ENCODE measurements around the gene SPATA7. TPM values are rescaled to one million over a fixed set of nuclear protein-coding genes. Genes with fewer than 3 reads are reported as not detected.

The SPATA7 gene
- total and polyA plus RNA-seq, 12 donors, result 10.1 to 34.1 (median 15.0) TPM

GRCh38 chr14:88386256-88386794 is 868 bp downstream of the SPATA7 start:
- intact Hi-C loops (cut with DNase I), result no loop called here
- Histone ChIP-seq H3K4me1 (replicated peaks in 1 of 2) (peaks cover 6% of the 10 kb centered on the region in 2 donors), H3K27me3 (no peaks in the 10 kb centered on the region), H3K9me3 (replicated peaks in 1 of 3) (no peaks in the 10 kb centered on the region), H3K36me3 (replicated peaks in 1 of 2) (no peaks in the 10 kb centered on the region), H3K27ac (peak overlapping the region; percentile 68 to 91 (median 85)), H3K4me3 (peak overlapping the region in 2 of 4 donors; percentile 62 to 93)
- no peak for TF ChIP-seq CTCF (IDR thresholded peaks at IDR 0.05)
- WGBS, 4 donors, result 35 to 42% (median 38%) methylated on average over 9 of the region's 9 CpGs
- DNase-seq, result no peak

GRCh38 chr14:88388741-88389282 is 3.4 kb downstream of the SPATA7 start:
- Histone ChIP-seq H3K27me3 (no peaks in the 10 kb centered on the region), H3K9me3 (replicated peaks in 1 of 3) (no peaks in the 10 kb centered on the region), H3K27ac (no peak overlapping the region), H3K36me3 (replicated peaks in 1 of 2) (no peaks in the 10 kb centered on the region), H3K4me1 (replicated peaks in 1 of 2) (peaks cover 6% of the 10 kb centered on the region in 2 donors), H3K4me3 (no peak overlapping the region)
- DNase-seq, result no peak
- TF ChIP-seq CTCF (IDR thresholded peaks at IDR 0.05) (no peak), POLR2A (IDR thresholded peaks at IDR 0.05) (no peak)
- intact Hi-C loops (cut with DNase I), result no loop called here
- WGBS, 4 donors, result 86 to 89% (median 89%) methylated on average over 6 of the region's 6 CpGs

GRCh38 chr14:88392609-88393008 is 7.2 kb downstream of the SPATA7 start:
- Histone ChIP-seq H3K9me3 (replicated peaks in 1 of 3) (no peaks in the 10 kb centered on the region), H3K27me3 (no peaks in the 10 kb centered on the region), H3K36me3 (replicated peaks in 1 of 2) (peaks cover 0 to 12% of the 10 kb centered on the region in 2 donors), H3K27ac (no peak overlapping the region), H3K4me1 (replicated peaks in 1 of 2) (no peaks in the 10 kb centered on the region), H3K4me3 (no peak overlapping the region)
- WGBS, 4 donors, result 97 to 100% (median 99%) methylated on average over 2 of the region's 2 CpGs
- DNase-seq, result no peak
- intact Hi-C loops (cut with DNase I), result no loop called here
- no peak for TF ChIP-seq CTCF (IDR thresholded peaks at IDR 0.05)
- no peak for TF ChIP-seq POLR2A (IDR thresholded peaks at IDR 0.05)

DNA sequence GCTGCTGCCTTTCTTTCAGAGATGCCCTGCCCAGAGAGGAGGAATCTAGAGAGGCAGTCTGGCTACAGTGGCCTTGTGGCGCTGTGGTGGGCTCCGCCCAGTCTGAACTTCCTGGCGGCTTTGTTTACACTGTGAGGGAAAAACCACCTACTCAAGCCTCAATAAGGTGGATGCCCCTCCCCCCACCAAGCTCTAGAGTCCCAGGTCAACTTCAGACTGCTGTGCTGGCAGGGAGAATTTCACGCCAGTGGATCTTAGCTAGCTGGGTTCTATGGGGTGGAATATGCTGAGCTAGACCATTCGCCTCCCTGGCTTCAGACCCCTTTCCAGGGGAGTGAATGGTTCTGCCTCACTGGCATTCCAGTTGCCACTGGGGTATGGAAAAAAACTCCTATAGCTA is 25.6 kb downstream of the SPATA7 start:
- Histone ChIP-seq H3K27ac (no peak overlapping the region), H3K4me1 (replicated peaks in 1 of 2) (no peaks in the 10 kb centered on the region), H3K36me3 (replicated peaks in 1 of 2) (no peaks in the 10 kb centered on the region), H3K4me3 (no peak overlapping the region), H3K9me3 (replicated peaks in 1 of 3) (peaks cover 0 to 10% (median 0%) of the 10 kb centered on the region in 3 donors), H3K27me3 (no peaks in the 10 kb centered on the region)
- no peak for DNase-seq
- intact Hi-C loops (cut with DNase I), result no loop called here
- 95 to 100% (median 98%) methylated on average over 2 to 5 of the region's 5 CpGs for WGBS, 4 donors
- TF ChIP-seq CTCF (IDR thresholded peaks at IDR 0.05) (no peak), POLR2A (IDR thresholded peaks at IDR 0.05) (no peak)

Data from adrenal gland (tissue), 12 donors.